ENCODE results near the gene PPARD. TPM values are rescaled to one million over a fixed set of nuclear protein-coding genes. Genes with fewer than 3 reads are reported as not detected.

Gene PPARD
- 10 to 100 TPM in 1 of 6 experiments, 1 to 10 TPM in 5; 5.2 to 18.8 (median 5.9) TPM for total RNA-seq
- long read RNA-seq = 0 reads

DNA sequence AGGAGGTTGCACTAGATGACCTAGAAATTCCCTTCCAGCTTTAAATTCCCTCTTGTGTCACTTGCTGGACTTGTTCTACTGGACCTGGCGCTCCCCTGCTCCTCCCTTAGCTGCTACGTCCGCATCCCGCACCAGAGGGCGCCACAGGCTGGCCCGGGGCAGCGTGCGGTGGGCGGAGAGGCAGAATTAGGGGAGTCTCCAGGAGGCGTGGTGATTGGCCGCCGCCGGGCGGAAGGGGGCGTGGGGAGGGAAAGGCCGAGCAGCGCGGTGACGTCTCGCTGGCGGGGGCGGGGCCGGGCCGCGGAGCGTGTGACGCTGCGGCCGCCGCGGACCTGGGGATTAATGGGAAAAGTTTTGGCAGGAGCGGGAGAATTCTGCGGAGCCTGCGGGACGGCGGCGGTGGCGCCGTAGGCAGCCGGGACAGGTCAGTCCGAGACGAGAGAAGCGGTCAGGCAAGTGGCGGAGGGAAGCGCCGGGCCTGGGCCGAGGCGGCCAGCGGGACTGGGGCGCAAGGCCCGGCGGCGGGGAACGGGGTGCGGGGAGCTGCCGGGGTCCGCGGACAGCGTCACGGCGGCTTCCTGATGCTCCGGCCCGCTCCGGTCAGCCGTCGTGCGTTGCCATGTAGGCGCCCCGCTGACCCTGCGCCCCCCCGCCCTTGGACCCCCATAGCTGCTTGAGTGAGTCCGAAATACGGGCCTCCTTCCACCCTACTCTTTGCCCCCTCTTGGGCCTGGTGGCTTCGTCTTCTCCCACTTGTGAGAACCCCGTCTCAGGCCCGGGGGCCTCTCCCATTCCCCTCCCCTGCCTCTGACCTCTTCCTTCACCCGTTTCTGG lies at the start of gene PPARD:
Gene PPARD (plus strand): TSS at position 301 of the 834 bp plus-strand sequence. CDS start 68,530 bp downstream, outside the sequence.
- H3K27ac ChIP-seq = peak within 1 kb of the TSS; percentile 84 to 95 (median 85)
- peak within 1 kb of the TSS; percentile 88 to 94 (median 92) for H3K4me3 ChIP-seq
- H3K4me1 ChIP-seq = peaks cover 0 to 16% (median 6%) of the 10 kb centered on the region in 4 donors
- WGBS (ENCODE audit: insufficient coverage, low coverage, low lambda C conversion rate, missing lambda C conversion rate) = 1% methylated on average over 38 of the region's 77 CpGs
- no peaks in the 10 kb centered on the region for H3K27me3 ChIP-seq
- ATAC-seq (peak; percentile 98 to 100 (median 99)), DNase-seq (peak; percentile 99)
- TF ChIP-seq, protein P1, sequence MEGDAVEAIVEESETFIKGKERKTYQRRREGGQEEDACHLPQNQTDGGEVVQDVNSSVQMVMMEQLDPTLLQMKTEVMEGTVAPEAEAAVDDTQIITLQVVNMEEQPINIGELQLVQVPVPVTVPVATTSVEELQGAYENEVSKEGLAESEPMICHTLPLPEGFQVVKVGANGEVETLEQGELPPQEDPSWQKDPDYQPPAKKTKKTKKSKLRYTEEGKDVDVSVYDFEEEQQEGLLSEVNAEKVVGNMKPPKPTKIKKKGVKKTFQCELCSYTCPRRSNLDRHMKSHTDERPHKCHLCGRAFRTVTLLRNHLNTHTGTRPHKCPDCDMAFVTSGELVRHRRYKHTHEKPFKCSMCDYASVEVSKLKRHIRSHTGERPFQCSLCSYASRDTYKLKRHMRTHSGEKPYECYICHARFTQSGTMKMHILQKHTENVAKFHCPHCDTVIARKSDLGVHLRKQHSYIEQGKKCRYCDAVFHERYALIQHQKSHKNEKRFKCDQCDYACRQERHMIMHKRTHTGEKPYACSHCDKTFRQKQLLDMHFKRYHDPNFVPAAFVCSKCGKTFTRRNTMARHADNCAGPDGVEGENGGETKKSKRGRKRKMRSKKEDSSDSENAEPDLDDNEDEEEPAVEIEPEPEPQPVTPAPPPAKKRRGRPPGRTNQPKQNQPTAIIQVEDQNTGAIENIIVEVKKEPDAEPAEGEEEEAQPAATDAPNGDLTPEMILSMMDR (IDR thresholded peaks at IDR 0.05) = peak; percentile 98 to 100 (median 99)
- peak; percentile 93 for TF ChIP-seq POLR2A (IDR thresholded peaks at IDR 0.05)
- intact Hi-C loops (cut with DNase I) = loop anchor here (5.0 kb wide), 2 partner anchors 105 to 110 kb away; partner anchors contain the start of gene FANCE (in 1 of the 2)
- H3K36me3 ChIP-seq = peaks cover 0 to 12% (median 0%) of the 10 kb centered on the region in 4 donors
- no peaks in the 10 kb centered on the region for H3K9me3 ChIP-seq

DNA sequence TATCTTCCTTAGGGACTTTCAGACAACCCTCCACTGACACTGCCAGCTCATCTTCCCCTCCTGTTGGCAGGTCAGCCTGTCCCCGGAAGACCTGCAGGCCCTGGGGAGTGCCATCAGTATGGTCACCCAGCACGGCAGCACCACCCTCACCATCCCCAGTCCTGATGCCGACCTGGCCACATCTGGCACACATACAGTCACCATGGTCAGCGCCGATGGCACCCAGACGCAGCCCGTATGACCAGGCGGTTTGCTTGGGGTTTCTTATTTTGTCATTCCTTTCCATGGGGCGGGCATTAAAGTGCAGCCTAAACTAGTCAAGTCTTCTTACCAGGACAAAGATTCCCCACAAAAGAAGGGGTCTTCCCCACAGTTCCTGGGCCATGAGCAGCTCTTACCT lies 48.7 kb upstream of the PPARD start:
- DNase-seq (no peak), ATAC-seq (no peak)
- intact Hi-C loops (cut with DNase I) = no loop called here
- Histone ChIP-seq H3K4me3 (no peak overlapping the region), H3K9me3 (no peaks in the 10 kb centered on the region), H3K36me3 (peaks cover 0 to 47% (median 6%) of the 10 kb centered on the region in 4 donors), H3K4me1 (no peaks in the 10 kb centered on the region), H3K27me3 (no peaks in the 10 kb centered on the region), H3K27ac (no peak overlapping the region)
- TF ChIP-seq, protein P1 (IDR thresholded peaks at IDR 0.05) = no peak
- TF ChIP-seq POLR2A (IDR thresholded peaks at IDR 0.05) = no peak
- 90% methylated on average over 4 of the region's 9 CpGs for WGBS (ENCODE audit: insufficient coverage, low coverage, low lambda C conversion rate, missing lambda C conversion rate)

DNA sequence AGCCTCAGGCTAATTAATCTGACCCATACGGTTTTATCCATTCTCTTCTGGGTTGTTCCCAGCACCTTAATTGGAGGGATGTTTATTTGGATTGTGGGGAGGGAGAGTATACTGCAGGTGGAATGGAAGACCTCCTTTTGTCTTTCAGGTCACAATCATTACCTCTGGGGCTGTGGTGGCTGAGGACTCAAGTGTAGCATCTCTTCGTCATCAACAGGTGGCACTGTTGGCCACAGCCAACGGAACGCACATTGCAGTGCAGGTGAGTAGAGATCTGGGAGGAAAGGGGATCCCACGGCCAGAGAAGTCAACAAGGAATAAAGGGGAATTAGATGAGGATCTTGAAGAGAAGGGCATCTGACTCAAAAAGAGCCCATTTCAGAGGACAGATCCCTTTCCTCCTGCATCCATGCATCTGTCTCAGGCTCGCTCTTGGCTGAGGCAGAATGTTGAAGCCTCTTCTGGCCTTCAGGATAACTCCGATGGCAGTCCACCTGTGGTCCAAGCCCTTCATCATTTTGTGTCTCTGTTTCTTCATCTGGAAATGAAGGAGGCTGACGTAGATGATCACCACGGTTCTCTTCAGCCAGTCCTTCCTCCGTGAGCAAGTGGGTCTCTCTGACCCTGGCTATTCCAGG lies 47.9 kb upstream of the PPARD start:
- TF ChIP-seq, protein P1 (IDR thresholded peaks at IDR 0.05) = peak; percentile 69 to 84 (median 79)
- TF ChIP-seq POLR2A (IDR thresholded peaks at IDR 0.05) = no peak
- WGBS (ENCODE audit: insufficient coverage, low coverage, low lambda C conversion rate, missing lambda C conversion rate) = 46% methylated on average over 8 of the region's 10 CpGs
- no peak overlapping the region for H3K4me3 ChIP-seq
- DNase-seq = no peak
- H3K9me3 ChIP-seq = no peaks in the 10 kb centered on the region
- intact Hi-C loops (cut with DNase I) = no loop called here
- no peak overlapping the region for H3K27ac ChIP-seq
- H3K27me3 ChIP-seq = no peaks in the 10 kb centered on the region
- H3K4me1 ChIP-seq = no peaks in the 10 kb centered on the region
- ATAC-seq = peak; percentile 72 to 81 (median 75)
- peaks cover 0 to 41% (median 3%) of the 10 kb centered on the region in 4 donors for H3K36me3 ChIP-seq

DNA sequence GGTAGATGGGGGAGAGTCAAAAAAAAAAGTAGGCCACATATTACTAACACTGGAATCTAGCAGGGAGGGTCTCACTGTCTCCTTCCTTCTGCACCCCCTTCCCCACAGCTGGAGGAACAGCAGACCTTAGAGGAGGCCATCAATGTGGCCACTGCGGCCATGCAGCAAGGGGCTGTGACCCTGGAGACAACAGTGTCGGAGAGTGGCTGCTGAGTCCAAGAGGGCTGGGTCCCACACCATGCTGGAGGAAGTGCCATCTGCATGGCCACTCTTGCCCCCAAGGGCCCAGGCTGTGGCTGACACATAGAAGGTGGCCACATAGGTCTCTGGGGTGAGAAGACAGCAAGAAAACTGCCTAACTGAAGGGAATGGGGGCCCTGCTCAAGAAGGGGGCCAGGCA lies 47.3 kb upstream of the PPARD start:
- Histone ChIP-seq H3K27me3 (no peaks in the 10 kb centered on the region), H3K27ac (no peak overlapping the region), H3K36me3 (peaks cover 0 to 36% (median 2%) of the 10 kb centered on the region in 4 donors), H3K9me3 (no peaks in the 10 kb centered on the region), H3K4me1 (no peaks in the 10 kb centered on the region), H3K4me3 (no peak overlapping the region)
- 60% methylated on average over 1 of the region's 2 CpGs for whole genome bisulfite sequencing (ENCODE audit: insufficient coverage, low coverage, low lambda C conversion rate, missing lambda C conversion rate)
- no peak for TF ChIP-seq POLR2A (IDR thresholded peaks at IDR 0.05)
- TF ChIP-seq, protein P1 (IDR thresholded peaks at IDR 0.05) = no peak
- no peak for DNase-seq
- intact Hi-C loops (cut with DNase I) = no loop called here
- no peak for ATAC-seq
